ENCODE results near the gene KRTAP10-1. TPM values are rescaled to one million over a fixed set of nuclear protein-coding genes. Genes with fewer than 3 reads are reported as not detected.

Gene KRTAP10-1
- total and polyA plus RNA-seq, 4 donors: not detected

DNA sequence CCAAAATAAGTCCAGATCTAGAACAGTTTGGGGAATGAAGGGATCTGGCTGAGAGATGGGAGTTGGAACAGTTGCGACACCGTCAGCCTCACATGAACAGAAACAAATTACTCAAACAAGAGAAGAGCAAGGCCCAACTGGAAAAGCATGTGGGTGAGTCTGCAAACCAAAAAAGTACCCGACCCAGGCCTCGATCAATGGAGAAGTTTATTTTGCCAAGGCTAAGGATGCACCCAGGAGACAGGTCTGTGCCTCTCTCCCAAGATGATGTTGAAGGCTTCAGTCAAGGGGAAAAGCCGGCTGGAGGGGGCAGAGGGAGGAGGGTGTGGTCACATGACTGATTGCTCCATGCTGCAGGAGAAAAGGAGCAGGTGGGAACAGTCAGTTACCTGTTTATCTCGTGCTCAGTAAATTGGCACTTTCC lies 42.3 kb downstream of the KRTAP10-1 start:
- Histone ChIP-seq H3K9me3 (ENCODE audit: control insufficient read depth in 4 of 4, low read length in 3 of 4) (peaks cover 0 to 2% (median under 1%) of the 10 kb centered on the region in 4 donors), H3K4me3 (ENCODE audit: low read depth in 1 of 3, low read length in 3 of 3) (no peak overlapping the region), H3K36me3 (ENCODE audit: control insufficient read depth in 4 of 4, insufficient read depth in 3 of 4, low read depth in 1 of 4, low read length in 3 of 4) (peaks cover 0 to 2% (median 0%) of the 10 kb centered on the region in 4 donors), H3K9ac (ENCODE audit: low read depth in 1 of 2, low read length in 2 of 2) (no peak overlapping the region), H3K4me1 (ENCODE audit: control insufficient read depth in 4 of 4, insufficient read depth in 4 of 4, low read length in 3 of 4) (no peaks in the 10 kb centered on the region), H3K27me3 (ENCODE audit: control insufficient read depth in 4 of 4, insufficient read depth in 4 of 4, low read length in 3 of 4) (no peaks in the 10 kb centered on the region), H3K27ac (ENCODE audit: low read depth in 1 of 2, low read length in 2 of 2) (no peak overlapping the region)
- DNase-seq (ENCODE audit: low spot score): no peak
- 66% methylated on average over 6 of the region's 6 CpGs for WGBS
- no peak for TF ChIP-seq SP1 (IDR thresholded peaks at IDR 0.05)
- no peak for TF ChIP-seq REST (IDR thresholded peaks at IDR 0.05)
- TF ChIP-seq, protein P1, sequence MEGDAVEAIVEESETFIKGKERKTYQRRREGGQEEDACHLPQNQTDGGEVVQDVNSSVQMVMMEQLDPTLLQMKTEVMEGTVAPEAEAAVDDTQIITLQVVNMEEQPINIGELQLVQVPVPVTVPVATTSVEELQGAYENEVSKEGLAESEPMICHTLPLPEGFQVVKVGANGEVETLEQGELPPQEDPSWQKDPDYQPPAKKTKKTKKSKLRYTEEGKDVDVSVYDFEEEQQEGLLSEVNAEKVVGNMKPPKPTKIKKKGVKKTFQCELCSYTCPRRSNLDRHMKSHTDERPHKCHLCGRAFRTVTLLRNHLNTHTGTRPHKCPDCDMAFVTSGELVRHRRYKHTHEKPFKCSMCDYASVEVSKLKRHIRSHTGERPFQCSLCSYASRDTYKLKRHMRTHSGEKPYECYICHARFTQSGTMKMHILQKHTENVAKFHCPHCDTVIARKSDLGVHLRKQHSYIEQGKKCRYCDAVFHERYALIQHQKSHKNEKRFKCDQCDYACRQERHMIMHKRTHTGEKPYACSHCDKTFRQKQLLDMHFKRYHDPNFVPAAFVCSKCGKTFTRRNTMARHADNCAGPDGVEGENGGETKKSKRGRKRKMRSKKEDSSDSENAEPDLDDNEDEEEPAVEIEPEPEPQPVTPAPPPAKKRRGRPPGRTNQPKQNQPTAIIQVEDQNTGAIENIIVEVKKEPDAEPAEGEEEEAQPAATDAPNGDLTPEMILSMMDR (IDR thresholded peaks at IDR 0.05; ENCODE audit: low read depth, low read length, missing input control): no peak
- no peak for TF ChIP-seq YY1 (IDR thresholded peaks at IDR 0.05)
- TF ChIP-seq FOXA1 (IDR thresholded peaks at IDR 0.05): no peak
- TF ChIP-seq RAD21 (IDR thresholded peaks at IDR 0.05): no peak
- TF ChIP-seq JUND (IDR thresholded peaks at IDR 0.05): no peak
- TF ChIP-seq TAF1 (conservative IDR thresholded peaks at IDR 0.05): no peak

- no peak for DNase-seq (ENCODE audit: low spot score)
- Histone ChIP-seq H3K9me3 (ENCODE audit: control insufficient read depth in 4 of 4, low read length in 3 of 4) (peaks cover 0 to 3% (median 2%) of the 10 kb centered on the region in 4 donors), H3K27me3 (ENCODE audit: control insufficient read depth in 4 of 4, insufficient read depth in 4 of 4, low read length in 3 of 4) (no peaks in the 10 kb centered on the region), H3K27ac (ENCODE audit: low read depth in 1 of 2, low read length in 2 of 2) (no peak overlapping the region), H3K36me3 (ENCODE audit: control insufficient read depth in 4 of 4, insufficient read depth in 3 of 4, low read depth in 1 of 4, low read length in 3 of 4) (peaks cover 0 to 2% (median 0%) of the 10 kb centered on the region in 4 donors), H3K4me3 (ENCODE audit: low read depth in 1 of 3, low read length in 3 of 3) (no peak overlapping the region), H3K9ac (ENCODE audit: low read depth in 1 of 2, low read length in 2 of 2) (no peak overlapping the region), H3K4me1 (ENCODE audit: control insufficient read depth in 4 of 4, insufficient read depth in 4 of 4, low read length in 3 of 4) (no peaks in the 10 kb centered on the region)
- 74% methylated on average over 27 of the region's 27 CpGs for WGBS
- TF ChIP-seq SP1 (IDR thresholded peaks at IDR 0.05) (no peak), REST (IDR thresholded peaks at IDR 0.05) (no peak), TAF1 (conservative IDR thresholded peaks at IDR 0.05) (no peak), MAX (IDR thresholded peaks at IDR 0.05) (no peak), EGR1 (IDR thresholded peaks at IDR 0.05; ENCODE audit: low read depth in 2 of 2) (no peak), RXRA (IDR thresholded peaks at IDR 0.05) (no peak), RAD21 (IDR thresholded peaks at IDR 0.05) (no peak), JUND (IDR thresholded peaks at IDR 0.05) (no peak), HNF4G (IDR thresholded peaks at IDR 0.05) (no peak), NR2F2 (IDR thresholded peaks at IDR 0.05) (no peak), FOXA2 (IDR thresholded peaks at IDR 0.05) (no peak), ATF3 (IDR thresholded peaks at IDR 0.05) (no peak), YY1 (IDR thresholded peaks at IDR 0.05) (no peak)
- TF ChIP-seq, protein P2, sequence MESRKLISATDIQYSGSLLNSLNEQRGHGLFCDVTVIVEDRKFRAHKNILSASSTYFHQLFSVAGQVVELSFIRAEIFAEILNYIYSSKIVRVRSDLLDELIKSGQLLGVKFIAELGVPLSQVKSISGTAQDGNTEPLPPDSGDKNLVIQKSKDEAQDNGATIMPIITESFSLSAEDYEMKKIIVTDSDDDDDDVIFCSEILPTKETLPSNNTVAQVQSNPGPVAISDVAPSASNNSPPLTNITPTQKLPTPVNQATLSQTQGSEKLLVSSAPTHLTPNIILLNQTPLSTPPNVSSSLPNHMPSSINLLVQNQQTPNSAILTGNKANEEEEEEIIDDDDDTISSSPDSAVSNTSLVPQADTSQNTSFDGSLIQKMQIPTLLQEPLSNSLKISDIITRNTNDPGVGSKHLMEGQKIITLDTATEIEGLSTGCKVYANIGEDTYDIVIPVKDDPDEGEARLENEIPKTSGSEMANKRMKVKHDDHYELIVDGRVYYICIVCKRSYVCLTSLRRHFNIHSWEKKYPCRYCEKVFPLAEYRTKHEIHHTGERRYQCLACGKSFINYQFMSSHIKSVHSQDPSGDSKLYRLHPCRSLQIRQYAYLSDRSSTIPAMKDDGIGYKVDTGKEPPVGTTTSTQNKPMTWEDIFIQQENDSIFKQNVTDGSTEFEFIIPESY (IDR thresholded peaks at IDR 0.05): no peak
- TF ChIP-seq, protein P1 (IDR thresholded peaks at IDR 0.05; ENCODE audit: low read depth, low read length, missing input control): no peak
These were observed 43.1 kb downstream of the KRTAP10-1 start for GRCh38 chr21:44496564-44497550.

All from liver (tissue), 9 donors.